ENCODE results near the gene ZBTB14.

The ZBTB14 gene

GRCh38 chr18:5294113-5294456 lies 1.4 kb downstream of the ZBTB14 start:
- Histone ChIP-seq H3K79me1 (ENCODE audit: low read depth, low read length) (no peaks in the 10 kb centered on the region), H2BK15ac (ENCODE audit: low read length) (no peak overlapping the region), H2AK5ac (ENCODE audit: low read depth, low read length) (no peak overlapping the region), H2BK120ac (ENCODE audit: low read depth, low read length) (no peak overlapping the region), H3K4me2 (ENCODE audit: insufficient read depth, low read length, poor library complexity, severe bottlenecking) (peak overlapping the region; percentile 75), H4K8ac (ENCODE audit: low read depth, low read length) (no peak overlapping the region), H4K91ac (ENCODE audit: low read depth, low read length, poor library complexity) (no peak overlapping the region), H3K4me3 (ENCODE audit: low read length in 2 of 2) (peak overlapping the region; percentile 92 to 95), H2BK5ac (ENCODE audit: low read length) (no peak overlapping the region), H3K4me1 (ENCODE audit: control insufficient read depth in 2 of 2, insufficient read depth in 1 of 2, low read depth in 1 of 2, low read length in 2 of 2) (peaks cover 5 to 13% of the 10 kb centered on the region in 2 donors), H2BK12ac (ENCODE audit: low read length) (no peak overlapping the region), H3K9ac (ENCODE audit: low read depth, low read length, poor library complexity) (no peak overlapping the region), H3K36me3 (replicated peaks in 1 of 2; ENCODE audit: control insufficient read depth in 2 of 2, insufficient read depth in 2 of 2, low read length in 2 of 2) (peaks cover 10 to 43% of the 10 kb centered on the region in 2 donors), H3K14ac (ENCODE audit: low read length) (no peak overlapping the region), H3K23ac (ENCODE audit: low read depth, low read length, poor library complexity) (no peak overlapping the region), H3K9me3 (replicated peaks in 1 of 2; ENCODE audit: control insufficient read depth in 2 of 2, insufficient read depth in 1 of 2, low read depth in 1 of 2, low read length in 2 of 2) (no peaks in the 10 kb centered on the region), H3K18ac (ENCODE audit: low read length) (no peak overlapping the region), H2AFZ (ENCODE audit: low read length) (peak overlapping the region; percentile 99), H3K4ac (ENCODE audit: low read length) (no peak overlapping the region), H3K27ac (replicated peaks; ENCODE audit: low read length) (no peak overlapping the region), H3K27me3 (ENCODE audit: control insufficient read depth in 3 of 3, insufficient read depth in 3 of 3, low read depth in 1 of 3, low read length in 3 of 3) (peaks cover 0 to 2% (median under 1%) of the 10 kb centered on the region in 3 experiments)
- no CpG with 5 or more reads among the region's 5 CpGs for WGBS, 2 donors (ENCODE audit: extremely low coverage in 2 of 2, insufficient read length in 2 of 2, insufficient replicate concordance in 1 of 2)
- no peak for DNase-seq (ENCODE audit: low spot score)

- no CpG with 5 or more reads among the region's 2 CpGs for WGBS, 2 donors (ENCODE audit: extremely low coverage in 2 of 2, insufficient read length in 2 of 2, insufficient replicate concordance in 1 of 2)
- H2BK15ac ChIP-seq (ENCODE audit: low read length), result no peak overlapping the region
Measured at GRCh38 chr18:5288517-5288935, 7.0 kb downstream of the ZBTB14 start.

GRCh38 chr18:5287854-5288253 lies 7.7 kb downstream of the ZBTB14 start:
- no peak overlapping the region for H2BK15ac ChIP-seq (ENCODE audit: low read length)
- H2BK120ac ChIP-seq (ENCODE audit: low read depth, low read length), result no peak overlapping the region
- no peaks in the 10 kb centered on the region for H3K79me1 ChIP-seq (ENCODE audit: low read depth, low read length)
- no peaks in the 10 kb centered on the region for H3K9me3 ChIP-seq (replicated peaks in 1 of 2; ENCODE audit: control insufficient read depth in 2 of 2, insufficient read depth in 1 of 2, low read depth in 1 of 2, low read length in 2 of 2)
- H3K18ac ChIP-seq (ENCODE audit: low read length), result no peak overlapping the region
- H3K27me3 ChIP-seq (ENCODE audit: control insufficient read depth in 3 of 3, insufficient read depth in 3 of 3, low read depth in 1 of 3, low read length in 3 of 3), result no peaks in the 10 kb centered on the region
- no peak for DNase-seq (ENCODE audit: low spot score)
- H3K9ac ChIP-seq (ENCODE audit: low read depth, low read length, poor library complexity), result no peak overlapping the region
- no peak overlapping the region for H3K4ac ChIP-seq (ENCODE audit: low read length)
- no peak overlapping the region for H3K23ac ChIP-seq (ENCODE audit: low read depth, low read length, poor library complexity)
- no peak overlapping the region for H2BK5ac ChIP-seq (ENCODE audit: low read length)
- H2AK5ac ChIP-seq (ENCODE audit: low read depth, low read length), result no peak overlapping the region
- H4K8ac ChIP-seq (ENCODE audit: low read depth, low read length), result no peak overlapping the region
- H4K91ac ChIP-seq (ENCODE audit: low read depth, low read length, poor library complexity), result no peak overlapping the region
- no peak overlapping the region for H3K4me2 ChIP-seq (ENCODE audit: insufficient read depth, low read length, poor library complexity, severe bottlenecking)
- no peak overlapping the region for H2AFZ ChIP-seq (ENCODE audit: low read length)
- H3K36me3 ChIP-seq (replicated peaks in 1 of 2; ENCODE audit: control insufficient read depth in 2 of 2, insufficient read depth in 2 of 2, low read length in 2 of 2), result peaks cover 10 to 51% of the 10 kb centered on the region in 2 donors
- H3K14ac ChIP-seq (ENCODE audit: low read length), result no peak overlapping the region
- H3K4me1 ChIP-seq (ENCODE audit: control insufficient read depth in 2 of 2, insufficient read depth in 1 of 2, low read depth in 1 of 2, low read length in 2 of 2), result peaks cover 0 to 2% of the 10 kb centered on the region in 2 donors
- no peak overlapping the region for H2BK12ac ChIP-seq (ENCODE audit: low read length)
- no CpG with 5 or more reads among the region's 2 CpGs for WGBS, 2 donors (ENCODE audit: extremely low coverage in 2 of 2, insufficient read length in 2 of 2, insufficient replicate concordance in 1 of 2)
- H3K27ac ChIP-seq (replicated peaks; ENCODE audit: low read length), result no peak overlapping the region
- no peak overlapping the region for H3K4me3 ChIP-seq (ENCODE audit: low read length in 2 of 2)

More at GRCh38 chr18:5288517-5288935, 7.0 kb downstream of the ZBTB14 start:
- Histone ChIP-seq H3K27me3 (ENCODE audit: control insufficient read depth in 3 of 3, insufficient read depth in 3 of 3, low read depth in 1 of 3, low read length in 3 of 3) (no peaks in the 10 kb centered on the region), H2BK5ac (ENCODE audit: low read length) (no peak overlapping the region), H3K23ac (ENCODE audit: low read depth, low read length, poor library complexity) (no peak overlapping the region), H3K4me2 (ENCODE audit: insufficient read depth, low read length, poor library complexity, severe bottlenecking) (no peak overlapping the region), H3K79me1 (ENCODE audit: low read depth, low read length) (no peaks in the 10 kb centered on the region), H2BK12ac (ENCODE audit: low read length) (no peak overlapping the region), H4K8ac (ENCODE audit: low read depth, low read length) (no peak overlapping the region), H3K9ac (ENCODE audit: low read depth, low read length, poor library complexity) (no peak overlapping the region), H2AK5ac (ENCODE audit: low read depth, low read length) (no peak overlapping the region), H3K36me3 (replicated peaks in 1 of 2; ENCODE audit: control insufficient read depth in 2 of 2, insufficient read depth in 2 of 2, low read length in 2 of 2) (peaks cover 10 to 58% of the 10 kb centered on the region in 2 donors), H2AFZ (ENCODE audit: low read length) (no peak overlapping the region), H3K4me3 (ENCODE audit: low read length in 2 of 2) (no peak overlapping the region), H3K4me1 (ENCODE audit: control insufficient read depth in 2 of 2, insufficient read depth in 1 of 2, low read depth in 1 of 2, low read length in 2 of 2) (peaks cover 0 to 2% of the 10 kb centered on the region in 2 donors), H3K27ac (replicated peaks; ENCODE audit: low read length) (no peak overlapping the region), H3K14ac (ENCODE audit: low read length) (no peak overlapping the region), H3K9me3 (replicated peaks in 1 of 2; ENCODE audit: control insufficient read depth in 2 of 2, insufficient read depth in 1 of 2, low read depth in 1 of 2, low read length in 2 of 2) (no peaks in the 10 kb centered on the region), H4K91ac (ENCODE audit: low read depth, low read length, poor library complexity) (no peak overlapping the region), H3K4ac (ENCODE audit: low read length) (no peak overlapping the region), H2BK120ac (ENCODE audit: low read depth, low read length) (no peak overlapping the region), H3K18ac (ENCODE audit: low read length) (no peak overlapping the region)
- no peak for DNase-seq (ENCODE audit: low spot score)

- no peak overlapping the region for H3K27ac ChIP-seq (replicated peaks; ENCODE audit: low read length)
- H3K14ac ChIP-seq (ENCODE audit: low read length), result no peak overlapping the region
- no peak overlapping the region for H2BK12ac ChIP-seq (ENCODE audit: low read length)
- no peaks in the 10 kb centered on the region for H3K9me3 ChIP-seq (replicated peaks in 1 of 2; ENCODE audit: control insufficient read depth in 2 of 2, insufficient read depth in 1 of 2, low read depth in 1 of 2, low read length in 2 of 2)
- H2AK5ac ChIP-seq (ENCODE audit: low read depth, low read length), result no peak overlapping the region
- H2BK5ac ChIP-seq (ENCODE audit: low read length), result no peak overlapping the region
- H3K4me3 ChIP-seq (ENCODE audit: low read length in 2 of 2), result no peak overlapping the region
- H2BK15ac ChIP-seq (ENCODE audit: low read length), result no peak overlapping the region
- H3K27me3 ChIP-seq (ENCODE audit: control insufficient read depth in 3 of 3, insufficient read depth in 3 of 3, low read depth in 1 of 3, low read length in 3 of 3), result no peaks in the 10 kb centered on the region
- no peak overlapping the region for H3K4ac ChIP-seq (ENCODE audit: low read length)
- no peaks in the 10 kb centered on the region for H3K79me1 ChIP-seq (ENCODE audit: low read depth, low read length)
- no peak overlapping the region for H4K91ac ChIP-seq (ENCODE audit: low read depth, low read length, poor library complexity)
- H4K8ac ChIP-seq (ENCODE audit: low read depth, low read length), result no peak overlapping the region
- H3K36me3 ChIP-seq (replicated peaks in 1 of 2; ENCODE audit: control insufficient read depth in 2 of 2, insufficient read depth in 2 of 2, low read length in 2 of 2), result peaks cover 9 to 38% of the 10 kb centered on the region in 2 donors
- H3K23ac ChIP-seq (ENCODE audit: low read depth, low read length, poor library complexity), result no peak overlapping the region
- H3K9ac ChIP-seq (ENCODE audit: low read depth, low read length, poor library complexity), result no peak overlapping the region
- peaks cover 0 to 2% of the 10 kb centered on the region in 2 donors for H3K4me1 ChIP-seq (ENCODE audit: control insufficient read depth in 2 of 2, insufficient read depth in 1 of 2, low read depth in 1 of 2, low read length in 2 of 2)
- H2BK120ac ChIP-seq (ENCODE audit: low read depth, low read length), result no peak overlapping the region
- no peak overlapping the region for H2AFZ ChIP-seq (ENCODE audit: low read length)
- H3K18ac ChIP-seq (ENCODE audit: low read length), result no peak overlapping the region
- no peak overlapping the region for H3K4me2 ChIP-seq (ENCODE audit: insufficient read depth, low read length, poor library complexity, severe bottlenecking)
- DNase-seq (ENCODE audit: low spot score), result no peak
Measured at GRCh38 chr18:5286525-5286924, 9.0 kb downstream of the ZBTB14 start.
